CD4-positive, alpha-beta T cell treated with Interleukin-17A for 4 hours (primary cell): ENCODE measurements around the gene MTRF1L.
"Not testable (repeated sequence)": the region's sequence is repeated elsewhere in the genome, so short reads cannot be mapped to it uniquely, and the experiment has no call there.

Source experiments
- DNase-seq: peaks from one replicate; pipeline ENCODE4 v3.0.0-alpha.2; 2020; ENCODE audit warnings: mixed read lengths

MTRF1L gene

DNA sequence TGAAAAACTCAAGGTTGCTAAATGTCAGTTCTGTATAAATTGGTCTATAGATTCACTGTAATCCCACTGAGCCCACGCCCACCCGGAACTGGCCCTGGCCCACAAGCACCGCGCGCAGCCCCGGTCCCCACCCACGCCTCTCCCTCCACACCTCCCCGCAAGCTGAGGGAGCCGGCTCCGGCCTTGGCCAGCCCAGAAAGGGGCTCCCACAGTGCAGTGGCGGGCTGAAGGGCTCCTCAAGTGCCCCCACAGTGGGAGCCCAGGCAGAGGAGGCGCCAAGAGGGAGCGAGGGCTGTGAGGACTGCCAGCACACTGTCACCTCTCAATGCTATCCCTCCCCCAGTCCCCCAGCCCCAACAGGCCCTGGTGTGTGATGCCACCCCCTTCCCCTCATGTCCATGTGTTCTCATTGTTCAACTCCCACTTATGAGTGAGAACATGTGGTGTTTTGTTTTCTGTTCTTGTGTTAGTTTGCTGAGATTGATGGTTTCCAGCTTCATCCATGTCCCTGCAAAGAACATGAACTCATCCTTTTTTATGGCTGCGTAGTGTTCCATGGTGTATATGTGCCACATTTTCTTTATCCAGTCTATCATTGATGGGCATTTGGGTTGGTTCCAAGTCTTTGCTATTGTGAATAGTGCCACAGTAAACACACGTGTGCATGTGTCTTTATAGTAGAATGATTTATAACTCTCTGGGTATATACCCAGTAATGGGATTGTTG lies 36.2 kb downstream of the MTRF1L start:
- not testable (repeated sequence) for DNase-seq

DNA sequence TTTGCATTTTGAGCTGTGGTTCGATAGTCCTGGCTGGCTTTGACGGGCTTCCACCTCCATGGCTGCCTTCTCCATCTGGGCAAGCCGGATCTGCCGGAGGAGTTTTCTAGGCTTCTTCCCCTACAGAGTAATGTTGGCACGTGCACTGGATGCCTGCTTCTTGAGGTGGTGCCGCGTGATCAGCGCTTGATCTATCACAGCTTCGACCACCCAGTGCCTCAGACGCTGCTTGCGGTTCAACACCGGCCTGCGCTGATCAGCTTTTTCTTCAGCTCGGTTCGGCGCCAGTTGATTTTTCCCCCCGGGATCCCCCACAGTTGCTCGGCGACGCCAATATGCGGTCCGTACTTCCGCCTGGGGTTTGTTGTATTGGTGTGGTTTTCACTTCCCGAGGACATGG lies 43.2 kb downstream of the MTRF1L start:
- no peak for DNase-seq

DNA sequence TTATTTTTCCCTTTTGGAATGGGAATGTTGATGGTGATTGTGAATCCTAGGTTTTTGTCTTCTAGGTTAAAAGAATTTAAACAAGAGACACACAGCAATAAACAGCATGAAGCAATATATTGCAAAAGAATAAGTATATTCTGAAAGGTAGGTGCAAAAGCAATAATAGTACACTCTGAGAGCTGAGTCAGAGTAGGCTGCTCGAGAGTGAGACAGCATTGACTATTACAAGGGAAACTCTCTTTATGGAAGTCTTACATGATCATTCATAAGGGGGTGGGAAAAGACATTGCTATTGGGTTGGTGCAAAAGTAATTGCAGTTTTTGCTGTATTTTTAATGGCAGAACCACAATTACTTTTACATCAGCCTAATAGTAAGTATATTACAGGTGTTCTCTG lies 44.7 kb downstream of the MTRF1L start:
- DNase-seq, result no peak

DNA sequence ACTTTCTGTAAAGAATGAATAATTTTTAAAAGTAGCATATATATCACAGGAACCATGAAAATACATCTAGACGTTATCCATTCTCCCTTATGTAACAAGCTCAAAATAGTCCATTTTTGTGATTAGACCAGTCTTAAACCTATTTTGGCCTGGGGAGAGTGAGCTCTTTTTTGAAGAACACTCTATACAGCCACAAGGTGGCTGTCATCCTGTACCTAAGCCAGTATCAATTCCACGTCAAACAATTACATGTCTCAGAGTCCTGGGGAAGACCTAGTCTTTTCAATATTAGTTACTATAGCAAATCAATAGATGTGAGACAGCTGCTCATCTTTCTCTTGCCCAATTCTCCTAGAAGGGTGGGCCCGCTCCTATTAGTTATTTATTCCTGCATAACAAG lies 48.1 kb downstream of the MTRF1L start:
- no peak for DNase-seq

DNA sequence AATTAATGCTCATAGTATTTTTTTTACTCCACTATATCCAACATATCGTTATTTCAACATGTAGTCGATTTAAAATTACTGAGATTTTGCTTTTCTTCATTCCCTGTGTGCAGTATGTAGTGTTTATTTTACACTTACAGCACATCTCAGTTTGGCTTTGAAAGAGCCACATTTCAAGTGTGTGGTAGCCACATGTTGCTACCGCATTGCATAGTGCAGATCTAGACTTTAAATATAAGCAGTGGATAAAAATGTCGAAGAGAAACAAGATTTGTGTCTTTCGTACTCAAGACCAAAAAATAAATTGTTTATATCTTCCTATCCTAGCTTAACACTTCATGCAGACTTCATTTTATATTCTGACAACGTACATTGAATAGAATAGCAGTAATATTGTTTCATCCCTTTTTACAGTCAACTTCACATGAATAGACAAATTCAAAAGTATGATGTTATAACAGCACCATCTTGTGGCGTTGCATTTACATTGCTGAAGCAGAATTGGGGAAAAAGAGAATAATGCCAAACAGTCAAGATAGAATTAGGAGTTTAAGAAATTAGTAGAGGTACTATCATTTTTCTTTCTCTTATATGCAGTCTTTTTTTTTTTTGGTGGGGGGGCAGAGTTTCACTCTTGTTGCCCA lies 49.5 kb downstream of the MTRF1L start:
- no peak for DNase-seq

DNA sequence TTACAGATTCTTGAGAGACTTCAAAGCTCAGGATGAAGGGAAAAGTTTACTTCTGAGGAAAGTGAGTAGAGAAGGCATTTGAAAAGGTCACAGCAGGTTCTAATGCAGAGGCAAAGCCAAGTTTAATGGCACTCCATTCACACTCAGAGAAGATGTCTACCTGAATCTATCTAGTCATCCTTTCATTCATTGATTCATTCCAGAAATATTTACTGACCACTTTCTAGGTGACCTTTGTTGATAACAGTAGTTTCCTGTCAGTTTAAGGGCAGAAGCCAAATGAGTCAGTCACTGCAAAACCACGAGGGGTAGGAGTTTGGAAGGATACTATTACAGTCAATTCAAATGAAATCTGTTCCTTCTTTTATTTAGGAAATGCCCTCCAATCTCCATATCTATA lies 50.5 kb downstream of the MTRF1L start:
- no peak for DNase-seq

DNA sequence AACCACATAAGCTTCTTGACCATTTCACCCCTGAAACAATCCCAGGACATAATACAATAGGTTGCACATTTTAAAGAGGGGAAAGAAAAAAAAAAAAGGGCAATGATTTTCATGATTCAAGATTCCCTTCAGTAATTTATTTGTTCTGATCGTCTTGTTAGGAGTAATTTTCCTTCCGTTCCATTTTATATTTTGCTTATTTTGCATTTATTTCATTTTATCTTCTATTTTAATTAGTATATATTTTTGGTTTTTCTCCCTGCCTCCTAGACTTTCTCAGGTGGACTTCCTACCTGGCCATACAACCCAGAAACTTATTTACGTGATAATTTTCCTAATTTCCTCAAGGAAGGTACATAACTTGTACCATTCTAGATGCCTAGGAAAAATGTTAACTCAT lies 52.3 kb downstream of the MTRF1L start:
- DNase-seq, result no peak

DNA sequence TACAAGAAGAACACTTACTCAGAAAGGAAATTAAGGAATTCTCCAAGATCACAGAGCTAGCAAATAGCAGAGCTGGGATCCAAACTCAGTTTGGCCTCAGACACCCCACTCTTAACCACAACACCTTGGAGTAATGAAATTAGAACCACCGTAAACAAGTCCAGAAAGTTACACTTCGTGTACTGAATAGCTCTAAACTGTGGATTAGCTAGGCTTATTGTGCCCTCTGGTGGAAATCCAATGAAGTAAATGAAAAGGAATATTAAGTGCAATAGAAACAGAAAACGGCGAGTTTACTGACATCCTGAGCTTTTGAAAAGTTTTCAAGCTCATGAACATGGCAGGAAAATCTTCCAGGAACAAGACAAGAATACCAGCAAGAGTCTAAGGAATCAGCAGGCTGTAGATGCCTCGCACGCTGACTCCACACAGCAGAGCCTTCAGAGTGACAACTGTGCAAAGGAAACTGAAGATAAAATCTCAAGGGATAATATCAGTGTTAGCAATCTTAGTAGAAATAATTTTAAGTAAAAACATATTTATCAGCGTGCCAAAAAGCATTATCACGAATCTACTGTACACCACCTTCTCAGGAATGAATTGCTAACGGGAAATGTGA lies 54.2 kb downstream of the MTRF1L start:
- DNase-seq, result peak; percentile 4

DNA sequence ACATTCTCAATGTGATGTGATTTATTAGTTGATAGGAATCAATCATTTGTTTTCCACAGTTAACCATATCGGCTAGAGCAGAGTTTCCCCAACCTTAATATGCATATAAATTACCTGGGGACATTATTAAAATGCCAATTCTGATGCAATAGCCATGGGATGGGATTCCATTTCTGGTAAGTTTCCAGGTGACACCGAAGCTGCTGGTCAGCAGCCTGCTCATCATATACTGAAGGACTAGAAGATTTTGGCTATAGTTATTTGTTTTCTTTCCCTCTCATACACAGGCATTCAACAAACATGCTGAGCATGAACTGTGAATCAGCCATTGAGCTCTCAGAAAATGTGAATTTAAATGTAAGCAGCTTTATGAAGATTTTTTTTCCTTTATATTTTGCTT lies 55.5 kb downstream of the MTRF1L start:
- DNase-seq, result no peak

DNA sequence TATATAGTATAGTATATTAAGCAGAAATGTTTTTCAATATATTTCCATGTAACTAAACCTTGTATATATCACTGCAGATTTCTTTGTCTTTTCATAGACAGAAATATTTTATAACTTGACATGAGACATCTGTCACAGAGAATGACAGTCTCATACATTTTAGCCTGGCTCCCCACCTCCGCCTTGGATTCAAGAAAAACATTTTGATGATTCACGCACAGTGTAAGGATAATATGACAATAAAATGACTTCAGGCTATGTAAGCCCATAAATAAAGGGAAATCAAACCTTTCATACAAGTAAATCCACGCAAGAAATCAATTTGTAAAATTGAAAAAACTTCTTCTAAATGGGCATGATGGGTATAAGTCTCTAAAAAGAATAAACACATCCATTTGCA lies 56.0 kb downstream of the MTRF1L start:
- DNase-seq, result no peak

DNA sequence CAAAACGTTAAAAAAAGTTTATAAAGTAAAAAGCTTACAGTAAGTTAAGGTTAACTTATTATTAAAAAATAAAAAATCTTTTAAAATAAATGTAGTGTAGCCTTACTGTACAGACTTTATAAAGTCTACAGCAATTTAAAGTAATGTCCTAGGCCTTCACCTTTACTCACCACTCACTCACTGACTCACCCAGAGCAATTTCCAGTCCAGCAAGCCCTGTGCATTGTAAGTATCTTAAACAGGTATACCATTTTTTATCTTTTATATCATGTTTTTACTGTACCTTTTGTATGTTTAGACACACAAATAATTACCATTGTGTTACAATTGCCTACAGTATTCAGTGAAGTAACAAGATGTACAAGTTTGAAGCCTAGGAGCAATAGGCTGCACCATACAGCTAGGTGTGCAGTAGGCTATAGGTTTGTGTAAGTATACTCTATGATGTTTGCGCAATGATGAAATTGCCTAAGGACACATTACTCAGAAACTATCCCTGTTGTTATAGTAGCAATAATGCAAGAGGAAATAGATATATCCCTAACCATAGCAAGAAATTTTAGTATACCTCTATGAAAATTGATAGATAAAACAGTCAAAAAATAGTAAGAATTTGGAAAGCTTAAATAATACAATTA lies 59.1 kb downstream of the MTRF1L start:
- no peak for DNase-seq

DNA sequence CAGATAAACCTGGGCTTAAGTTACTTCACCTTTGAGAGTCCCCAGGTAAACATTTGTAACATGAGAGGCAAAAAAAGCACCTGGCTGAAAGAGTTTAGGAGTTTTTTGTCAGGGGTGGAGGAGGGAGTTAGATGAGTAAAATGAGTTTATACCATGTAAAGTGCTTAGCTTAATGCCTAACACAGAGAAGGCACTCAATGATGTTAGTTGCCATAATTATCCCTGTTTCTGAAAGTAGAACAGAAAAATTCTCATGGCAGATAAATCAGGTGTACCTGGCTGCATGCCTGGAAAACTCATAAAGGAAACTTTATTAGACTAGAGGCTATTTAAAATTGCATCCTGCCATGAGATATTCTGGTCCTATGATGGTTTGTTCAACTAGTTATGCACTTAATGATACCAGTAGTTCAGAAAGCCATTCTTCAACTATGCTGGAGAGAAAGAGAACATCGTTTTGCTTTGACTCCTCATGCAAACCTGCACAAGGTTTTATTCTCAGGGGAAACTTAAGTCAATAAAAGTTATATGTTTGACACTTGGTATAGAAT lies 60.1 kb downstream of the MTRF1L start:
- DNase-seq, result no peak

DNA sequence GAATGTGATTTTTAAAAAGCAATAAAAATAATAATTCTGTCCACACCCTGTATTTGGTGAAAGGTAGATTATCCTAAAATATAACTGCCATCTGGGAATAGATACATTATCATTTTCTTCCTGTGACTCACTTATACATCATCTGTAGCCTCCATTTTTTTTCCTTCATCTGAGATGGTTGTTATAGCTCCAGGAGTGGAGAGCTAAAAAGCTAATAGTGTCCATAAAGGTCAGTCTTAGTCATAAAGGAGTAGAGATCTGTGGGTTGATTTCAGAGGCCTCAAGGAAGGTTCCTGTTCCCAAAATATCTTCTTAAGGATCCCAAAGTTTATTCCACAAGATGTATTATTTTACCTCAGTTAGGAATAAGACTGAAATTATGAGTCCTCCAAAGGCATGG lies 60.8 kb downstream of the MTRF1L start:
- DNase-seq, result no peak
